GM12878 (cell line): ENCODE measurements around the gene TNKS2. TPM values are rescaled to one million over a fixed set of nuclear protein-coding genes. Genes with fewer than 3 reads are reported as not detected.

Source experiments
- ATAC-seq: fragments of 200-7000 bp; cut with Tn5 transposase; 3 replicates; pipeline ENCODE4 v1.9.1; 2020; ENCODE audit warnings: mild to moderate bottlenecking, moderate library complexity
- BruUV-seq: library from RNA; stranded (reverse); fragments of 400-500 nt; replicated peaks from 2 replicates; lab custom pipeline; 2021; lab: Mats Ljungman, UMichigan
- CTCF ChIA-PET: fragments of 300-600 bp; sonication (Branson Sonifier 250); formaldehyde crosslinking; extraction: SDS; loops from one replicate; lab custom pipeline; 2021; ENCODE audit warnings: inconsistent platforms; lab: Yijun Ruan, JAX
- POLR2A ChIA-PET: fragments of 350-600 bp; formaldehyde crosslinking; extraction: SDS; loops from one replicate; lab custom pipeline; 2021; ENCODE audit warnings: inconsistent platforms; lab: Charles Lee
- RAD21 ChIA-PET: fragments of 300-600 bp; sonication (Branson Sonifier 250); formaldehyde crosslinking; loops from one replicate; lab custom pipeline; 2023; ENCODE audit warnings: antibody characterized with exemption; ENCODE audit not compliant: unreplicated experiment; lab: Charles Lee
- SMC1A ChIA-PET: fragments of 300-600 bp; sonication (Branson Sonifier 250); formaldehyde crosslinking; loops from one replicate; lab custom pipeline; 2023; ENCODE audit not compliant: unreplicated experiment, uncharacterized antibody; lab: Charles Lee
- DNase-seq: peaks from one replicate; pipeline ENCODE4 v3.0.0-alpha.2; 2011; ENCODE audit warnings: low read depth, low spot score
- FAIRE-seq: peaks from 3 replicates; lab custom pipeline; 2011; peaks lifted over from hg19 to GRCh38; lab: Jason Lieb, UNC
- H2AFZ ChIP-seq: 2 replicates; pipeline ENCODE4 v1.6.0; 2011; ENCODE audit warnings: low read depth, low read length, control low read depth; ENCODE audit not compliant: control insufficient read depth
- H3K27ac ChIP-seq: 2 replicates; pipeline ENCODE4 v1.5.1; 2011; ENCODE audit warnings: control low read depth; ENCODE audit not compliant: control insufficient read depth, insufficient read depth
- H3K27me3 ChIP-seq, 2 experiments: replicated peaks in 1 of 2; 2 replicates each; pipeline versions ENCODE4 v1.6.0 to v1.6.1; 2011; ENCODE audit warnings: low read length in 1 of 2; ENCODE audit not compliant: control insufficient read depth in 2 of 2, insufficient read depth in 2 of 2
- H3K36me3 ChIP-seq, 2 experiments: 2 replicates each; pipeline ENCODE4 v1.5.1; 2011; ENCODE audit warnings: low read length in 1 of 2; ENCODE audit not compliant: control insufficient read depth in 2 of 2, insufficient read depth in 2 of 2
- H3K4me1 ChIP-seq: 2 replicates; pipeline ENCODE4 v1.6.1; 2011; ENCODE audit warnings: mild to moderate bottlenecking, low read length, moderate library complexity, mixed read lengths; ENCODE audit not compliant: control insufficient read depth, insufficient read depth
- H3K4me2 ChIP-seq: 2 replicates; pipeline ENCODE4 v1.6.0; 2011; ENCODE audit warnings: control low read depth; ENCODE audit not compliant: control insufficient read depth, insufficient read depth
- H3K4me3 ChIP-seq: fragments of 200-600 bp; sonication (generic); 2 replicates; pipeline ENCODE4 v1.5.1; 2016
- H3K79me2 ChIP-seq: 2 replicates; pipeline ENCODE4 v1.6.0; 2011; ENCODE audit warnings: low read length; ENCODE audit not compliant: control insufficient read depth, insufficient read depth
- H3K9ac ChIP-seq: 2 replicates; pipeline ENCODE4 v1.8.0; 2011; ENCODE audit warnings: low read length, control low read depth, mixed read lengths; ENCODE audit not compliant: control insufficient read depth, insufficient read depth
- H3K9me3 ChIP-seq: replicated peaks from 3 replicates; pipeline ENCODE4 v1.5.1; 2011; ENCODE audit warnings: mild to moderate bottlenecking, low read length; ENCODE audit not compliant: control insufficient read depth, insufficient read depth
- H4K20me1 ChIP-seq: 2 replicates; pipeline ENCODE4 v1.6.0; 2011; ENCODE audit not compliant: control insufficient read depth, insufficient read depth
- CHD2 ChIP-seq: IDR thresholded peaks from 2 replicates; pipeline ENCODE4 v1.6.1; 2011; ENCODE audit warnings: low read depth, low read length, improper control_type of control experiment, borderline replicate concordance
- ELK1 ChIP-seq: IDR thresholded peaks from 2 replicates; pipeline ENCODE4 v1.6.1; 2012; ENCODE audit warnings: low read depth, low read length, improper control_type of control experiment
- JUND ChIP-seq: IDR thresholded peaks from 2 replicates; pipeline ENCODE4 v1.6.1; 2012; ENCODE audit warnings: low read depth, mild to moderate bottlenecking, low read length, improper control_type of control experiment, moderate library complexity
- NR2C2 ChIP-seq: IDR thresholded peaks from 2 replicates; pipeline ENCODE4 v1.6.1; 2011; ENCODE audit warnings: borderline replicate concordance, low read depth; ENCODE audit not compliant: control insufficient read depth, insufficient read length
- SMC3 ChIP-seq: IDR thresholded peaks from 2 replicates; pipeline ENCODE4 v1.6.1; 2011; ENCODE audit warnings: low read length, improper control_type of control experiment, borderline replicate concordance
- WGBS: methylation state at CpG from one replicate; pipeline ENCODE4 v1.1.6; 2016; ENCODE audit warnings: low lambda C conversion rate; ENCODE audit not compliant: insufficient replicate concordance, insufficient coverage; ENCODE audit errors: missing lambda C conversion rate; 5-methylcytosine and 5-hydroxymethylcytosine counted together
- in situ Hi-C: fragments of 300-500 bp; cut with MboI; formaldehyde crosslinking; loops from 9 replicates; pipeline ENCODE4 v1.14.3; 2018; ENCODE audit warnings: mixed read lengths
- intact Hi-C: fragments of 100-400 bp; cut with micrococcal nuclease; formaldehyde crosslinking; loops from one replicate; pipeline ENCODE4 v1.14.2; 2022; ENCODE audit not compliant: unreplicated experiment
- polyA plus RNA-seq, 11 experiments: library from polyadenylated mRNA; depleted of rRNA in 4 of 11; unstranded in 6 of 11; stranded (reverse) in 5 of 11; fragments of >200 nt; fragmentation: Nextera tagmentation in 4 of 11; fragmentation: Illumina TruSeq in 1 of 11; extraction: Ambion mirVana in 4 of 11; extraction: Trizol in 1 of 11; gene quantifications; 1 replicate in 1 of 11; 2 replicates in 10 of 11; pipeline versions ENCODE4 v1.2.1 to v1.2.3, GENCODE V29; 2011 to 2016; ENCODE audit warnings: inconsistent platforms in 2 of 11, missing spikeins in 2 of 11, low read depth in 1 of 11
- total RNA-seq, 4 experiments: library from RNA; depleted of rRNA in 3 of 4; stranded (reverse); fragments of >200 nt in 3 of 4; fragmentation: Illumina TruSeq in 1 of 4; extraction: Trizol in 1 of 4; gene quantifications; 2 replicates each; pipeline versions ENCODE4 v1.2.1 to v1.2.3, GENCODE V29; 2013 to 2021
- TF ChIP-seq, protein P1 (sequence below): IDR thresholded peaks from 2 replicates; pipeline ENCODE4 v1.6.1; 2011; ENCODE audit warnings: borderline replicate concordance, low read depth, mild to moderate bottlenecking, moderate library complexity, mixed read lengths, low read length; ENCODE audit not compliant: insufficient read depth; ENCODE audit errors: extremely low read length
- TF ChIP-seq, protein P2 (sequence below): IDR thresholded peaks from 2 replicates; pipeline ENCODE4 v1.6.1; 2012; ENCODE audit warnings: low read depth, low read length, improper control_type of control experiment
- TF ChIP-seq, protein P3 (sequence below): fragments of 450-650 bp; IDR thresholded peaks from 2 replicates; pipeline ENCODE4 v1.6.1; 2014; ENCODE audit warnings: mild to moderate bottlenecking

The TNKS2 gene
- total and polyA plus RNA-seq, 10 of the 15 experiments (the other 5 are each of a cell fraction or from before 2014, with no cell fraction given) = 2.9 to 24.2 (median 6.9) TPM

DNA sequence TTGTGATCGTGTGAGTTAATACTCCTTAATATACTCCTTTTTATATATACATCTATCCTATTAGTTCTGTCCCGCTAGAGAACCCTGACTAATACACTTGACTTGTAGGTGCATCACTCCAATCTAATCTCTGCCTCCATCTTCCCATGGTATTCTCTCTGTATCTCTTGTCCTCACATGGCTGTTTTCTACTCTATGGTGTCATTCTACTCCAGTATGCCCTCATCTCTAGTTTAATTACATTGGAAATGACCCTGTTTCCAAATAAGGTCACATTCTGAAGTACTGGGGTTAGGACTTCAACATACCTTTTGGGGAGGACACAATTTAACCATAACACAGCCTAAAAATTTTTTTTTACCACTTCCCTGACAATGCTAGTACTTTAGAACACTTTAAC, 25.8 kb upstream of the TNKS2 start:
- no peak overlapping the region for H3K9ac ChIP-seq
- no peak overlapping the region for H2AFZ ChIP-seq
- in situ Hi-C loops (no loop called here), intact Hi-C loops (no loop called here)
- SMC1A ChIA-PET = no interaction called here
- no peaks in the 10 kb centered on the region for H3K9me3 ChIP-seq
- ATAC-seq (no peak), FAIRE-seq (no peak), DNase-seq (no peak)
- TF ChIP-seq JUND = no peak
- no peak for TF ChIP-seq SMC3
- TF ChIP-seq ELK1 = no peak
- TF ChIP-seq, protein P1, sequence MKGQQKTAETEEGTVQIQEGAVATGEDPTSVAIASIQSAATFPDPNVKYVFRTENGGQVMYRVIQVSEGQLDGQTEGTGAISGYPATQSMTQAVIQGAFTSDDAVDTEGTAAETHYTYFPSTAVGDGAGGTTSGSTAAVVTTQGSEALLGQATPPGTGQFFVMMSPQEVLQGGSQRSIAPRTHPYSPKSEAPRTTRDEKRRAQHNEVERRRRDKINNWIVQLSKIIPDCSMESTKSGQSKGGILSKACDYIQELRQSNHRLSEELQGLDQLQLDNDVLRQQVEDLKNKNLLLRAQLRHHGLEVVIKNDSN = no peak
- TF ChIP-seq CHD2 = no peak
- no peak for TF ChIP-seq NR2C2
- TF ChIP-seq, protein P2, sequence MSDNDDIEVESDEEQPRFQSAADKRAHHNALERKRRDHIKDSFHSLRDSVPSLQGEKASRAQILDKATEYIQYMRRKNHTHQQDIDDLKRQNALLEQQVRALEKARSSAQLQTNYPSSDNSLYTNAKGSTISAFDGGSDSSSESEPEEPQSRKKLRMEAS = no peak
- TF ChIP-seq, protein P3, sequence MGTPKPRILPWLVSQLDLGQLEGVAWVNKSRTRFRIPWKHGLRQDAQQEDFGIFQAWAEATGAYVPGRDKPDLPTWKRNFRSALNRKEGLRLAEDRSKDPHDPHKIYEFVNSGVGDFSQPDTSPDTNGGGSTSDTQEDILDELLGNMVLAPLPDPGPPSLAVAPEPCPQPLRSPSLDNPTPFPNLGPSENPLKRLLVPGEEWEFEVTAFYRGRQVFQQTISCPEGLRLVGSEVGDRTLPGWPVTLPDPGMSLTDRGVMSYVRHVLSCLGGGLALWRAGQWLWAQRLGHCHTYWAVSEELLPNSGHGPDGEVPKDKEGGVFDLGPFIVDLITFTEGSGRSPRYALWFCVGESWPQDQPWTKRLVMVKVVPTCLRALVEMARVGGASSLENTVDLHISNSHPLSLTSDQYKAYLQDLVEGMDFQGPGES = no peak
- no peak overlapping the region for H3K4me2 ChIP-seq
- no peaks in the 10 kb centered on the region; a peak in 1 of 4 replicates for H3K27me3 ChIP-seq
- no peaks in the 10 kb centered on the region for H3K79me2 ChIP-seq
- H3K4me1 ChIP-seq = no peaks in the 10 kb centered on the region
- POLR2A ChIA-PET = no interaction called here
- RAD21 ChIA-PET = no interaction called here
- BruUV-seq = no TSS peak
- H3K4me3 ChIP-seq = no peak overlapping the region
- CTCF ChIA-PET = no interaction called here
- H3K36me3 ChIP-seq = no peaks in the 10 kb centered on the region
- no peaks in the 10 kb centered on the region for H4K20me1 ChIP-seq
- 34% methylated on average over 2 of the region's 2 CpGs for WGBS
- no peak overlapping the region for H3K27ac ChIP-seq
